Caco-2 (cell line): ENCODE data around the gene HCFC2. TPM values are rescaled to one million over a fixed set of nuclear protein-coding genes. Genes with fewer than 3 reads are reported as not detected.

Experiments
- BruUV-seq: library from RNA; stranded (reverse); fragments of 400-500 nt; replicated peaks from 2 replicates; lab custom pipeline; 2021; lab: Mats Ljungman, UMichigan
- CTCF ChIA-PET: fragments of 300-600 bp; sonication (Branson Sonifier 250); formaldehyde crosslinking; loops from one replicate; lab custom pipeline; 2022; ENCODE audit warnings: antibody characterized with exemption; lab: Charles Lee
- POLR2A ChIA-PET: fragments of 300-600 bp; sonication (Branson Sonifier 250); formaldehyde crosslinking; loops from one replicate; lab custom pipeline; 2022; ENCODE audit warnings: antibody characterized with exemption; lab: Charles Lee
- DNase-seq, 2 experiments: peaks; one replicate each; pipeline versions ENCODE4 v3.0.0 to v3.0.0-alpha.2; 2020 to 2022
- H3K27me3 ChIP-seq: replicated peaks from 2 replicates; pipeline ENCODE4 v1.6.0; 2011; ENCODE audit warnings: low read length; ENCODE audit not compliant: control insufficient read depth, insufficient read depth
- H3K36me3 ChIP-seq: 2 replicates; pipeline ENCODE4 v1.5.1; 2011; ENCODE audit warnings: low read length; ENCODE audit not compliant: control insufficient read depth, insufficient read depth
- H3K4me1 ChIP-seq: fragments of 250-450 bp; sonication (Bioruptor Pico); 2 replicates; pipeline ENCODE4 v1.5.1; 2020; ENCODE audit warnings: mild to moderate bottlenecking
- H3K4me3 ChIP-seq: 2 replicates; pipeline ENCODE4 v1.5.1; 2011; ENCODE audit warnings: low read depth, mild to moderate bottlenecking, control low read depth, low read length
- H3K9me3 ChIP-seq: fragments of 250-450 bp; sonication (Bioruptor Pico); 2 replicates; pipeline ENCODE4 v1.5.1; 2020; ENCODE audit warnings: mild to moderate bottlenecking, moderate library complexity
- H3K27ac Mint-ChIP-seq: one replicate; pipeline ENCODE4 v1.8.0; 2022; ENCODE audit warnings: mixed read lengths; ENCODE audit not compliant: unreplicated experiment
- H3K27me3 Mint-ChIP-seq: one replicate; pipeline ENCODE4 v1.8.0; 2022; ENCODE audit warnings: mixed read lengths; ENCODE audit not compliant: insufficient read depth, unreplicated experiment
- H3K36me3 Mint-ChIP-seq: one replicate; pipeline ENCODE4 v1.8.0; 2022; ENCODE audit warnings: mild to moderate bottlenecking, mixed read lengths; ENCODE audit not compliant: insufficient read depth, unreplicated experiment
- H3K4me1 Mint-ChIP-seq: one replicate; pipeline ENCODE4 v1.8.0; 2022; ENCODE audit warnings: low read depth, mixed read lengths; ENCODE audit not compliant: unreplicated experiment
- H3K4me3 Mint-ChIP-seq: one replicate; pipeline ENCODE4 v1.8.0; 2022; ENCODE audit warnings: mild to moderate bottlenecking, moderate library complexity, mixed read lengths; ENCODE audit not compliant: unreplicated experiment
- H3K9me3 Mint-ChIP-seq: one replicate; pipeline ENCODE4 v1.8.0; 2022; ENCODE audit warnings: mixed read lengths; ENCODE audit not compliant: unreplicated experiment
- intact Hi-C: fragments of 100-400 bp; cut with micrococcal nuclease; formaldehyde crosslinking; loops from one replicate; pipeline ENCODE4 v1.10.0; 2022; ENCODE audit not compliant: unreplicated experiment
- total RNA-seq: library from RNA; stranded (reverse); gene quantifications from 2 replicates; pipeline ENCODE4 v1.2.3, GENCODE V29; 2022
- TF ChIP-seq, protein P1 (sequence below), 2 experiments: fragments of 200-600 bp in 1 of 2; IDR thresholded peaks; 1 replicate in 1 of 2; 2 replicates in 1 of 2; pipeline versions ENCODE4 v1.5.1 to v1.8.0; 2011 to 2022; ENCODE audit warnings: antibody characterized with exemption in 1 of 2, control low read depth in 1 of 2, inconsistent platforms in 1 of 2, low read depth in 1 of 2, low read length in 1 of 2, mild to moderate bottlenecking in 1 of 2, moderate library complexity in 1 of 2; ENCODE audit not compliant: insufficient read depth in 1 of 2, severe bottlenecking in 1 of 2, unreplicated experiment in 1 of 2

The HCFC2 gene
- total RNA-seq, 1 experiment from 2014 or later: 4.9 TPM

DNA sequence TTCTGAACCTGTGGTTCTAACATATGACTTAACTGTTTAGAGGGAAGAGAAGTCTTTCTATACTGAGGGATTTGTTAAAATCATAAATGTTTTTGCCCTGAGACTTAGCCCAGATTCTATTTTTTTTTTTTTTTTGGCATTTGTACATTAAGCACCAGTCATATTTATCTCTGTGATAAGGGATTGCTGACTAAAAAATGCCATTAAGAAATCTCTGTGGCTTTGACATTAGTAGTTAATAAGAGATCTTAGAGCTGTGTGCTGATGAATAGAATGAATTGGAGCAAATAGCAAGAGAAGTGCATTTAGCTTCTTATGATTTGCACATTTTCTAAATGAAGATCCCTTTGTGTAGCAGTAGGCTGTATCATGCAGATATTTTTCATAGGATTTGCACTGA lies 41.1 kb downstream of the HCFC2 start:
- ChIA-PET POLR2A (no interaction called here), CTCF (no interaction called here)
- Mint-ChIP-seq H3K4me1 (no peaks in the 10 kb centered on the region), H3K36me3 (no peaks in the 10 kb centered on the region), H3K27me3 (no peaks in the 10 kb centered on the region), H3K4me3 (no peak overlapping the region), H3K27ac (no peak overlapping the region), H3K9me3 (no peaks in the 10 kb centered on the region)
- no peaks in the 10 kb centered on the region for H3K36me3 ChIP-seq
- H3K9me3 ChIP-seq: no peaks in the 10 kb centered on the region
- intact Hi-C loops: no loop called here
- no peaks in the 10 kb centered on the region for H3K4me1 ChIP-seq
- no TSS peak for BruUV-seq
- TF ChIP-seq, protein P1, sequence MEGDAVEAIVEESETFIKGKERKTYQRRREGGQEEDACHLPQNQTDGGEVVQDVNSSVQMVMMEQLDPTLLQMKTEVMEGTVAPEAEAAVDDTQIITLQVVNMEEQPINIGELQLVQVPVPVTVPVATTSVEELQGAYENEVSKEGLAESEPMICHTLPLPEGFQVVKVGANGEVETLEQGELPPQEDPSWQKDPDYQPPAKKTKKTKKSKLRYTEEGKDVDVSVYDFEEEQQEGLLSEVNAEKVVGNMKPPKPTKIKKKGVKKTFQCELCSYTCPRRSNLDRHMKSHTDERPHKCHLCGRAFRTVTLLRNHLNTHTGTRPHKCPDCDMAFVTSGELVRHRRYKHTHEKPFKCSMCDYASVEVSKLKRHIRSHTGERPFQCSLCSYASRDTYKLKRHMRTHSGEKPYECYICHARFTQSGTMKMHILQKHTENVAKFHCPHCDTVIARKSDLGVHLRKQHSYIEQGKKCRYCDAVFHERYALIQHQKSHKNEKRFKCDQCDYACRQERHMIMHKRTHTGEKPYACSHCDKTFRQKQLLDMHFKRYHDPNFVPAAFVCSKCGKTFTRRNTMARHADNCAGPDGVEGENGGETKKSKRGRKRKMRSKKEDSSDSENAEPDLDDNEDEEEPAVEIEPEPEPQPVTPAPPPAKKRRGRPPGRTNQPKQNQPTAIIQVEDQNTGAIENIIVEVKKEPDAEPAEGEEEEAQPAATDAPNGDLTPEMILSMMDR (IDR thresholded peaks at IDR 0.05; ENCODE audit: insufficient read depth in 1 of 2, low read depth in 1 of 2, low read length in 1 of 2, severe bottlenecking in 1 of 2, unreplicated experiment in 1 of 2): no peak
- H3K27me3 ChIP-seq: no peaks in the 10 kb centered on the region
- no peak overlapping the region for H3K4me3 ChIP-seq
- DNase-seq: no peak

GRCh38 chr12:104106965-104107364 lies 42.6 kb downstream of the HCFC2 start:
- no TSS peak for BruUV-seq
- no peak overlapping the region for H3K4me3 Mint-ChIP-seq
- no peaks in the 10 kb centered on the region for H3K27me3 Mint-ChIP-seq
- H3K9me3 ChIP-seq: no peaks in the 10 kb centered on the region
- no peaks in the 10 kb centered on the region for H3K27me3 ChIP-seq
- intact Hi-C loops: no loop called here
- CTCF ChIA-PET: no interaction called here
- no peaks in the 10 kb centered on the region for H3K4me1 Mint-ChIP-seq
- H3K4me3 ChIP-seq: no peak overlapping the region
- no peak for DNase-seq
- no peaks in the 10 kb centered on the region for H3K36me3 ChIP-seq
- no peaks in the 10 kb centered on the region for H3K9me3 Mint-ChIP-seq
- no peak overlapping the region for H3K27ac Mint-ChIP-seq
- H3K4me1 ChIP-seq: no peaks in the 10 kb centered on the region
- TF ChIP-seq, protein P1 (IDR thresholded peaks at IDR 0.05; ENCODE audit: insufficient read depth in 1 of 2, low read depth in 1 of 2, low read length in 1 of 2, severe bottlenecking in 1 of 2, unreplicated experiment in 1 of 2): no peak
- POLR2A ChIA-PET: no interaction called here
- no peaks in the 10 kb centered on the region for H3K36me3 Mint-ChIP-seq

DNA sequence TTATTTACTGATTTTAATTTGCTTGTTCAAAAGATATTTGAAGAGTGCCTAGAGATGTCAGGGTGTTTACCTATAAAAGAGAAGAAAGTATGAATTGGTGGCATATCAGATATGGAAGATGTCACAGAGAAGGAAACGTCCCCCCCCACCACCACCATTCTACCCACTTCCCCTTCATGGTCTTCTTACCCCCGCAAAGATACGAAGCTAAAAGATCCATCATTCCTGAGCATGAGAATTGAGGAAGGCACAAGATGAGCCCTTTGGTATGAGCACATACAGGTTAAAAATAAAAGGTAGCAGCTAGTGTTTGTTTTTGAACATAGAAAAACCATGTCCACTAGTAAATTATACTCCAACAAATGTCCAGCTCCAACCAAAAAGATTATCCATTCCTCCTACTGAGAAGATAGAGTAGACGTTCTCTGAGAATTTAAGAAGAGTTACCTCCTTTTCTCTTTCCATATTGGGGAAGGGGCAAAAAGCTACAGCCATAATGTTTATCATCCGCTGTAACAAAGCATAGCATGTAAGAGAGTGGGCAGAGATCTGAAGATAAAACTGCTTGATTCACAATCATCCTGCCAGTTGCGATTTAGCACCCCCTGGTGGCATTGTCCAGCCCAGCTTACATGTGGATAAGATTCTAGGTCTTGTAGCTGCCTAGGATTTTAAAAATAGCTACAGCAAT lies 44.6 kb downstream of the HCFC2 start:
- no peaks in the 10 kb centered on the region for H3K4me1 ChIP-seq
- no TSS peak for BruUV-seq
- Mint-ChIP-seq H3K9me3 (no peaks in the 10 kb centered on the region), H3K36me3 (no peaks in the 10 kb centered on the region), H3K4me1 (no peaks in the 10 kb centered on the region), H3K27me3 (no peaks in the 10 kb centered on the region), H3K27ac (no peak overlapping the region), H3K4me3 (no peak overlapping the region)
- no peak overlapping the region for H3K4me3 ChIP-seq
- H3K27me3 ChIP-seq: no peaks in the 10 kb centered on the region
- POLR2A ChIA-PET: no interaction called here
- CTCF ChIA-PET: interaction anchor here (0.7 to 2.0 kb wide), 9 partner anchors 8 to 232 kb away, joined by 3 to 15 read pairs (median 3); no protein-coding TSS in a partner anchor
- H3K36me3 ChIP-seq: no peaks in the 10 kb centered on the region
- TF ChIP-seq, protein P1 (IDR thresholded peaks at IDR 0.05; ENCODE audit: insufficient read depth in 1 of 2, low read depth in 1 of 2, low read length in 1 of 2, severe bottlenecking in 1 of 2, unreplicated experiment in 1 of 2): peak; percentile 78 to 90
- intact Hi-C loops: loop anchor here (1.0 kb wide), 3 partner anchors 52 to 231 kb away; no protein-coding TSS in a partner anchor
- peak; percentile 82 to 86 for DNase-seq
- no peaks in the 10 kb centered on the region for H3K9me3 ChIP-seq
